ENCODE results near the gene PIN1. TPM values are rescaled to one million over a fixed set of nuclear protein-coding genes. Genes with fewer than 3 reads are reported as not detected.

The PIN1 gene
- total RNA-seq, 1 experiment from 2014 or later, result 63.3 TPM

DNA sequence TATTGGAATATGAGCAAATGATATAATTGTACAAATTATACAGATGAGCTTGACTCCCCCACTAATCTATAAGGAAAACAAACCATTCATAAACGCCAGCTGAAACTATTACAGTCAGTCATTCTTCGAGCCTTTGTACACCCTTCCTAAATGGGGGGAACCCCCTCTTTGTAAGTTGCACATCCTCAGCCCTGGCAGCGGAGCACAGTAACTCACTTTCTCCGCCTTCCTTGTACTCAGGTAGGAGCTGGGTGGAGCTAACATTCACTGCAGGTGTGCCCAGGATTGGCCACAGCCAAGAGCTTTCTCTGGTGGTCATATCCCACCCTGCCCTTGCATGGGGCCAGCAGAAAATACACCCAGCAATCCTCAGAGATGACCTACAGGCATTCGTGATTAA is 28.6 kb downstream of the PIN1 start:
- no peaks in the 10 kb centered on the region for H3K27me3 ChIP-seq (replicated peaks; ENCODE audit: control insufficient read depth, insufficient read depth, low read length)
- intact Hi-C loops (cut with micrococcal nuclease; ENCODE audit: unreplicated experiment), result no loop called here
- H3K4me3 Mint-ChIP-seq (ENCODE audit: unreplicated experiment), result no peak overlapping the region
- no peaks in the 10 kb centered on the region for H3K9me3 Mint-ChIP-seq (ENCODE audit: unreplicated experiment)
- DNase-seq, result no peak
- CTCF ChIA-PET, result no interaction called here
- POLR2A ChIA-PET, result interaction anchor here (0.7 kb wide), 1 partner anchor 74 kb away, joined by 5 read pairs; no protein-coding TSS in a partner anchor
- H3K4me3 ChIP-seq (ENCODE audit: low read depth, low read length), result no peak overlapping the region
- no peak overlapping the region for H3K27ac Mint-ChIP-seq (ENCODE audit: unreplicated experiment)
- TF ChIP-seq, protein P1, sequence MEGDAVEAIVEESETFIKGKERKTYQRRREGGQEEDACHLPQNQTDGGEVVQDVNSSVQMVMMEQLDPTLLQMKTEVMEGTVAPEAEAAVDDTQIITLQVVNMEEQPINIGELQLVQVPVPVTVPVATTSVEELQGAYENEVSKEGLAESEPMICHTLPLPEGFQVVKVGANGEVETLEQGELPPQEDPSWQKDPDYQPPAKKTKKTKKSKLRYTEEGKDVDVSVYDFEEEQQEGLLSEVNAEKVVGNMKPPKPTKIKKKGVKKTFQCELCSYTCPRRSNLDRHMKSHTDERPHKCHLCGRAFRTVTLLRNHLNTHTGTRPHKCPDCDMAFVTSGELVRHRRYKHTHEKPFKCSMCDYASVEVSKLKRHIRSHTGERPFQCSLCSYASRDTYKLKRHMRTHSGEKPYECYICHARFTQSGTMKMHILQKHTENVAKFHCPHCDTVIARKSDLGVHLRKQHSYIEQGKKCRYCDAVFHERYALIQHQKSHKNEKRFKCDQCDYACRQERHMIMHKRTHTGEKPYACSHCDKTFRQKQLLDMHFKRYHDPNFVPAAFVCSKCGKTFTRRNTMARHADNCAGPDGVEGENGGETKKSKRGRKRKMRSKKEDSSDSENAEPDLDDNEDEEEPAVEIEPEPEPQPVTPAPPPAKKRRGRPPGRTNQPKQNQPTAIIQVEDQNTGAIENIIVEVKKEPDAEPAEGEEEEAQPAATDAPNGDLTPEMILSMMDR (IDR thresholded peaks at IDR 0.05; ENCODE audit: insufficient read depth in 1 of 2, low read depth in 1 of 2, low read length in 1 of 2, severe bottlenecking in 1 of 2, unreplicated experiment in 1 of 2), result no peak
- no peaks in the 10 kb centered on the region for H3K4me1 ChIP-seq
- H3K4me1 Mint-ChIP-seq (ENCODE audit: low read depth, unreplicated experiment), result no peaks in the 10 kb centered on the region
- no peaks in the 10 kb centered on the region for H3K36me3 ChIP-seq (ENCODE audit: control insufficient read depth, insufficient read depth, low read length)
- BruUV-seq (replicated peaks), result no TSS peak
- no peaks in the 10 kb centered on the region for H3K9me3 ChIP-seq
- H3K27me3 Mint-ChIP-seq (ENCODE audit: insufficient read depth, unreplicated experiment), result peaks cover 3% of the 10 kb centered on the region
- no peaks in the 10 kb centered on the region for H3K36me3 Mint-ChIP-seq (ENCODE audit: insufficient read depth, unreplicated experiment)

DNA sequence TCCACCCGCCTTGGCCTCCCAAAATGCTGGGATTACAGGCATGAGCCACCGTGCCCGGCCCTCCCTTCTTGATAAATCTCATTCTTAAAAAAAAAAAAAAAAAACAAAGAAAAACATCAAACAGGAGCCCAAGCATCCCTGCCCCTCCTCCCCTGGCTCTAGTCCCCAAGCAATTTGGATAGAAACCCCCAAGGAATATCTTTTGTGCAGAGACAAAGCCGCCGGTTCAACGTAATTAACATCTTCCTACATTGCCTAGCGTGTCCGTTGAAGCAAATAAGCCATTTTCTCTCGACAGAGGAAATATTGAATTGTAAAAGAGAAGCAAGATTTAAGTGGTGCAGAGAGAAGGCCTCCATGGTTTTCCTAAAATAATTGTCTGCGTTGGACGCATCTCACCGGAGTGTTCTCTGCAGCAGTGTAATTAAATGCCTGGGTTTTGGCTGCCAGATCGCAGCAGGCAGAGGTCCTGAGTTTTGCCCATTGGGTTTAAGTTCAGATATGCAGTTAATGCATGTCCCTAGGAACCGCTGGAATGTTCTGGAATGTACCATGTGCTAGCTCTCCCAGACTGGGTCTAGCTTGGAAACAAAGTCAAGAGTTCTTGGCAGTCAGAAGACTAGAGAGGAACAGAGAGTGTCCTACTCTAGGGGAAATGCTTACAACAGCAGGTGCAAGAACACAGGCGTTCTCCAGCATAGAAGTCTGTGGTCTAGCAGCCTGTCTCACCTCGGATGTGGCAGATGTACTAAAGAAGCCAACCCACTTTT is 30.8 kb downstream of the PIN1 start:
- Mint-ChIP-seq H3K27me3 (ENCODE audit: insufficient read depth, unreplicated experiment) (peaks cover 3% of the 10 kb centered on the region), H3K27ac (ENCODE audit: unreplicated experiment) (no peak overlapping the region), H3K4me1 (ENCODE audit: low read depth, unreplicated experiment) (no peaks in the 10 kb centered on the region), H3K9me3 (ENCODE audit: unreplicated experiment) (no peaks in the 10 kb centered on the region), H3K36me3 (ENCODE audit: insufficient read depth, unreplicated experiment) (no peaks in the 10 kb centered on the region), H3K4me3 (ENCODE audit: unreplicated experiment) (no peak overlapping the region)
- no peaks in the 10 kb centered on the region for H3K36me3 ChIP-seq (ENCODE audit: control insufficient read depth, insufficient read depth, low read length)
- H3K27me3 ChIP-seq (replicated peaks; ENCODE audit: control insufficient read depth, insufficient read depth, low read length), result no peaks in the 10 kb centered on the region
- no peak for DNase-seq
- no peaks in the 10 kb centered on the region for H3K9me3 ChIP-seq
- TF ChIP-seq, protein P1 (IDR thresholded peaks at IDR 0.05; ENCODE audit: insufficient read depth in 1 of 2, low read depth in 1 of 2, low read length in 1 of 2, severe bottlenecking in 1 of 2, unreplicated experiment in 1 of 2), result no peak
- CTCF ChIA-PET, result no interaction called here
- intact Hi-C loops (cut with micrococcal nuclease; ENCODE audit: unreplicated experiment), result no loop called here
- no peak overlapping the region for H3K4me3 ChIP-seq (ENCODE audit: low read depth, low read length)
- H3K4me1 ChIP-seq, result no peaks in the 10 kb centered on the region
- BruUV-seq (replicated peaks), result no TSS peak
- POLR2A ChIA-PET, result no interaction called here

DNA sequence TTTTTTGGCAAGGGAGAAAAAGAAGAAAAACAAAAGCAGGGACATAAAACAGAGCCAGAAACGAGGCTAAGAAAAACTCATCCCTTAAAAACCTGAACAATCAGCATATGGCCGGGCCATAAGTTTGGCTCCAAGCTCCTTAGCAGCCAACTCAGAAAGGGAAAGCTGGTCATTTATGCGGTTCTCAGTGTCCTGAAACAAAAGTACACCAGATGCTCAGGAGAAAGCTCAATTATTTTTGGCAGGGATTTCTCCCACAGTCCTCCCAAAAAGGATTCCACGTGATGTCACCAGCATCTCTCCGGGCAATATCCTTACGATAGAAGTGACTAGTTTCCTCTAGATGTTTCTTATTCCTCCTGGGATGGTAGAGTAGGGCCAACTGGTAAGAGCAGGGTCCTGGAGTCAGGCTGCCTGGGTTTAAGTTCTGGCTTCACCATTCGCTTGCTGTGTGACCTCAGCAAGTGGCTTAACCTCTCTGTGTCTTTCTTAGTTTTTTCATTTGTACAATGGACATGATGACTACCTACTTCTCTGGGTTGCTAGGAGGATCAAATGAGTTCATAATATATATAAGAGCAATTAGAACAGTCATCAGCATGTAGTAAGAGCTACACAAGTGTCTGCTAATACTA is 34.0 kb downstream of the PIN1 start:
- H3K4me1 Mint-ChIP-seq (ENCODE audit: low read depth, unreplicated experiment), result peaks cover 7% of the 10 kb centered on the region
- ChIA-PET POLR2A (no interaction called here), CTCF (no interaction called here)
- Histone ChIP-seq H3K36me3 (ENCODE audit: control insufficient read depth, insufficient read depth, low read length) (no peaks in the 10 kb centered on the region), H3K9me3 (no peaks in the 10 kb centered on the region), H3K27me3 (replicated peaks; ENCODE audit: control insufficient read depth, insufficient read depth, low read length) (no peaks in the 10 kb centered on the region), H3K4me3 (ENCODE audit: low read depth, low read length) (no peak overlapping the region), H3K4me1 (peaks cover 6% of the 10 kb centered on the region; the same call in 1 of the 2 replicates)
- H3K9me3 Mint-ChIP-seq (ENCODE audit: unreplicated experiment), result no peaks in the 10 kb centered on the region
- no peaks in the 10 kb centered on the region for H3K36me3 Mint-ChIP-seq (ENCODE audit: insufficient read depth, unreplicated experiment)
- TF ChIP-seq, protein P1 (IDR thresholded peaks at IDR 0.05; ENCODE audit: insufficient read depth in 1 of 2, low read depth in 1 of 2, low read length in 1 of 2, severe bottlenecking in 1 of 2, unreplicated experiment in 1 of 2), result no peak
- no peak for DNase-seq
- H3K27me3 Mint-ChIP-seq (ENCODE audit: insufficient read depth, unreplicated experiment), result no peaks in the 10 kb centered on the region
- intact Hi-C loops (cut with micrococcal nuclease; ENCODE audit: unreplicated experiment), result no loop called here
- no peak overlapping the region for H3K4me3 Mint-ChIP-seq (ENCODE audit: unreplicated experiment)
- no peak overlapping the region for H3K27ac Mint-ChIP-seq (ENCODE audit: unreplicated experiment)
- no TSS peak for BruUV-seq (replicated peaks)

All from Caco-2 (cell line).